WTC11 (cell line): Measurements from ENCODE around the gene TMEM158. TPM values are rescaled to one million over a fixed set of nuclear protein-coding genes. Genes with fewer than 3 reads are reported as not detected.

Experiments used
- ATAC-seq: fragments of 200-7000 bp; cut with Tn5 transposase; 2 replicates; pipeline ENCODE4 v1.10.0; 2021; ENCODE audit warnings: mild to moderate bottlenecking, moderate library complexity
- CTCF ChIA-PET: fragments of 300-600 bp; sonication (Branson Sonifier 250); formaldehyde crosslinking; loops from one replicate; lab custom pipeline; 2021; ENCODE audit warnings: antibody characterized with exemption; lab: Charles Lee
- POLR2A ChIA-PET: fragments of 350-600 bp; sonication (Branson Sonifier 250); formaldehyde crosslinking; loops from one replicate; lab custom pipeline; 2021; ENCODE audit warnings: antibody characterized with exemption; lab: Charles Lee
- DNase-seq: peaks from one replicate; pipeline ENCODE4 v3.0.0; 2021; ENCODE audit warnings: low spot score
- H3K27ac Mint-ChIP-seq: 2 replicates; pipeline ENCODE4 v1.8.0; 2021; ENCODE audit warnings: mixed read lengths
- H3K27me3 Mint-ChIP-seq: 2 replicates; pipeline ENCODE4 v1.8.0; 2021; ENCODE audit warnings: low read depth, mild to moderate bottlenecking, moderate library complexity, mixed read lengths
- H3K36me3 Mint-ChIP-seq: 2 replicates; pipeline ENCODE4 v1.8.0; 2021; ENCODE audit warnings: mixed read lengths
- H3K4me1 Mint-ChIP-seq: 2 replicates; pipeline ENCODE4 v1.8.0; 2022; ENCODE audit warnings: mixed read lengths
- H3K4me3 Mint-ChIP-seq: 2 replicates; pipeline ENCODE4 v1.8.0; 2021; ENCODE audit warnings: mild to moderate bottlenecking, moderate library complexity, mixed read lengths
- H3K9me3 Mint-ChIP-seq: 2 replicates; pipeline ENCODE4 v1.8.0; 2021; ENCODE audit warnings: mixed read lengths
- AR ChIP-seq: fragments of 250-450 bp; sonication (Bioruptor Pico); IDR thresholded peaks from 2 replicates; pipeline ENCODE4 v1.9.0; 2021; ENCODE audit warnings: mild to moderate bottlenecking
- ATF3 ChIP-seq: sonication (generic); formaldehyde crosslinking; conservative IDR thresholded peaks from 2 replicates; pipeline ENCODE4 v1.8.1; 2022; ENCODE audit warnings: mild to moderate bottlenecking, missing genetic modification reagents
- CREB1 ChIP-seq: sonication (generic); formaldehyde crosslinking; IDR thresholded peaks from 2 replicates; pipeline ENCODE4 v1.8.0; 2023; ENCODE audit warnings: mild to moderate bottlenecking, missing genetic modification reagents
- ELF4 ChIP-seq: sonication (generic); formaldehyde crosslinking; IDR thresholded peaks from 2 replicates; pipeline ENCODE4 v1.8.1; 2022; ENCODE audit warnings: low read depth, mild to moderate bottlenecking, moderate library complexity, missing genetic modification reagents
- ERG ChIP-seq: fragments of 250-450 bp; sonication (Bioruptor Pico); IDR thresholded peaks from 2 replicates; pipeline ENCODE4 v1.8.0; 2021; ENCODE audit warnings: mild to moderate bottlenecking
- ETV6 ChIP-seq: sonication (generic); formaldehyde crosslinking; IDR thresholded peaks from 2 replicates; pipeline ENCODE4 v1.8.1; 2022; ENCODE audit warnings: mild to moderate bottlenecking, missing genetic modification reagents
- FOXJ3 ChIP-seq: sonication (generic); formaldehyde crosslinking; IDR thresholded peaks from 2 replicates; pipeline ENCODE4 v1.9.0; 2021; ENCODE audit warnings: missing genetic modification reagents, mild to moderate bottlenecking, borderline replicate concordance
- FOXK1 ChIP-seq: sonication (generic); formaldehyde crosslinking; IDR thresholded peaks from 2 replicates; pipeline ENCODE4 v1.8.0; 2022; ENCODE audit warnings: mild to moderate bottlenecking, moderate library complexity, missing genetic modification reagents
- SMAD3 ChIP-seq: sonication (generic); formaldehyde crosslinking; IDR thresholded peaks from 2 replicates; pipeline ENCODE4 v1.8.0; 2022; ENCODE audit warnings: missing genetic modification reagents, mild to moderate bottlenecking, borderline replicate concordance
- TEAD4 ChIP-seq: sonication (generic); formaldehyde crosslinking; IDR thresholded peaks from 2 replicates; pipeline ENCODE4 v1.8.0; 2022; ENCODE audit warnings: mild to moderate bottlenecking, missing genetic modification reagents
- USF1 ChIP-seq: sonication (generic); formaldehyde crosslinking; IDR thresholded peaks from 2 replicates; pipeline ENCODE4 v1.8.0; 2022; ENCODE audit warnings: mild to moderate bottlenecking, missing genetic modification reagents
- ZBTB21 ChIP-seq: sonication (generic); formaldehyde crosslinking; IDR thresholded peaks from 2 replicates; pipeline ENCODE4 v1.8.1; 2023; ENCODE audit warnings: mild to moderate bottlenecking, missing genetic modification reagents, borderline replicate concordance
- ZNF232 ChIP-seq: sonication (generic); formaldehyde crosslinking; IDR thresholded peaks from 2 replicates; pipeline ENCODE4 v1.8.0; 2022; ENCODE audit warnings: mild to moderate bottlenecking, missing genetic modification reagents
- total RNA-seq: library from RNA; stranded (reverse); gene quantifications from 3 replicates; pipeline ENCODE4 v1.2.3, GENCODE V29; 2021
- TF ChIP-seq, protein P1 (sequence below): sonication (generic); formaldehyde crosslinking; IDR thresholded peaks from 2 replicates; pipeline ENCODE4 v1.8.0; 2022; ENCODE audit warnings: missing genetic modification reagents
- TF ChIP-seq, protein P2 (sequence below): sonication (generic); formaldehyde crosslinking; IDR thresholded peaks from 2 replicates; pipeline ENCODE4 v1.8.1; 2023; ENCODE audit warnings: mild to moderate bottlenecking, missing genetic modification reagents, moderate library complexity
- TF ChIP-seq, protein P3 (sequence below): sonication (generic); formaldehyde crosslinking; IDR thresholded peaks from 2 replicates; pipeline ENCODE4 v1.8.1; 2023; ENCODE audit warnings: mild to moderate bottlenecking, moderate library complexity, missing genetic modification reagents
- TF ChIP-seq, protein P4 (sequence below): sonication (generic); formaldehyde crosslinking; IDR thresholded peaks from 2 replicates; pipeline ENCODE4 v1.8.1; 2022; ENCODE audit warnings: mild to moderate bottlenecking, moderate library complexity, missing genetic modification reagents
- TF ChIP-seq, protein P5 (sequence below): fragments of 250-450 bp; sonication (Bioruptor Pico); IDR thresholded peaks from 2 replicates; pipeline ENCODE4 v1.9.0; 2021; ENCODE audit warnings: mild to moderate bottlenecking, borderline replicate concordance
- TF ChIP-seq, protein P6 (sequence below): fragments of 200-600 bp; IDR thresholded peaks from 2 replicates; pipeline ENCODE4 v1.8.0; 2022; ENCODE audit warnings: antibody characterized with exemption

Gene TMEM158
- total RNA-seq, 1 experiment from 2014 or later, result 17.9 TPM

- ChIA-PET POLR2A (no interaction called here), CTCF (interaction anchor here (1.2 to 1.9 kb wide), 2 partner anchors 164 to 169 kb away, joined by 4 to 5 read pairs; no protein-coding TSS in a partner anchor)
- no peaks in the 10 kb centered on the region for H3K36me3 Mint-ChIP-seq
- no peaks in the 10 kb centered on the region; the same call in 1 of the 2 replicates for H3K27me3 Mint-ChIP-seq
- ATAC-seq (no peak), DNase-seq (no peak)
- peaks cover 7% of the 10 kb centered on the region for H3K4me1 Mint-ChIP-seq
- H3K27ac Mint-ChIP-seq, result no peak overlapping the region
- H3K9me3 Mint-ChIP-seq, result no peaks in the 10 kb centered on the region
- H3K4me3 Mint-ChIP-seq, result no peak overlapping the region
- TF ChIP-seq ELF4 (CRISPR knock-in tag) (no peak), CREB1 (CRISPR knock-in tag) (no peak), SMAD3 (CRISPR knock-in tag) (no peak), ZBTB21 (CRISPR knock-in tag) (no peak), ETV6 (CRISPR knock-in tag) (no peak), FOXJ3 (CRISPR knock-in tag) (no peak), TEAD4 (CRISPR knock-in tag) (no peak), ERG (CRISPR knock-in tag) (no peak), FOXK1 (CRISPR knock-in tag) (no peak), USF1 (no peak), ATF3 (CRISPR knock-in tag) (no peak), AR (CRISPR knock-in tag) (no peak), ZNF232 (no peak)
- TF ChIP-seq, protein P1, sequence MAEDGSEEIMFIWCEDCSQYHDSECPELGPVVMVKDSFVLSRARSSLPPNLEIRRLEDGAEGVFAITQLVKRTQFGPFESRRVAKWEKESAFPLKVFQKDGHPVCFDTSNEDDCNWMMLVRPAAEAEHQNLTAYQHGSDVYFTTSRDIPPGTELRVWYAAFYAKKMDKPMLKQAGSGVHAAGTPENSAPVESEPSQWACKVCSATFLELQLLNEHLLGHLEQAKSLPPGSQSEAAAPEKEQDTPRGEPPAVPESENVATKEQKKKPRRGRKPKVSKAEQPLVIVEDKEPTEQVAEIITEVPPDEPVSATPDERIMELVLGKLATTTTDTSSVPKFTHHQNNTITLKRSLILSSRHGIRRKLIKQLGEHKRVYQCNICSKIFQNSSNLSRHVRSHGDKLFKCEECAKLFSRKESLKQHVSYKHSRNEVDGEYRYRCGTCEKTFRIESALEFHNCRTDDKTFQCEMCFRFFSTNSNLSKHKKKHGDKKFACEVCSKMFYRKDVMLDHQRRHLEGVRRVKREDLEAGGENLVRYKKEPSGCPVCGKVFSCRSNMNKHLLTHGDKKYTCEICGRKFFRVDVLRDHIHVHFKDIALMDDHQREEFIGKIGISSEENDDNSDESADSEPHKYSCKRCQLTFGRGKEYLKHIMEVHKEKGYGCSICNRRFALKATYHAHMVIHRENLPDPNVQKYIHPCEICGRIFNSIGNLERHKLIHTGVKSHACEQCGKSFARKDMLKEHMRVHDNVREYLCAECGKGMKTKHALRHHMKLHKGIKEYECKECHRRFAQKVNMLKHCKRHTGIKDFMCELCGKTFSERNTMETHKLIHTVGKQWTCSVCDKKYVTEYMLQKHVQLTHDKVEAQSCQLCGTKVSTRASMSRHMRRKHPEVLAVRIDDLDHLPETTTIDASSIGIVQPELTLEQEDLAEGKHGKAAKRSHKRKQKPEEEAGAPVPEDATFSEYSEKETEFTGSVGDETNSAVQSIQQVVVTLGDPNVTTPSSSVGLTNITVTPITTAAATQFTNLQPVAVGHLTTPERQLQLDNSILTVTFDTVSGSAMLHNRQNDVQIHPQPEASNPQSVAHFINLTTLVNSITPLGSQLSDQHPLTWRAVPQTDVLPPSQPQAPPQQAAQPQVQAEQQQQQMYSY, result no peak
- TF ChIP-seq, protein P2, sequence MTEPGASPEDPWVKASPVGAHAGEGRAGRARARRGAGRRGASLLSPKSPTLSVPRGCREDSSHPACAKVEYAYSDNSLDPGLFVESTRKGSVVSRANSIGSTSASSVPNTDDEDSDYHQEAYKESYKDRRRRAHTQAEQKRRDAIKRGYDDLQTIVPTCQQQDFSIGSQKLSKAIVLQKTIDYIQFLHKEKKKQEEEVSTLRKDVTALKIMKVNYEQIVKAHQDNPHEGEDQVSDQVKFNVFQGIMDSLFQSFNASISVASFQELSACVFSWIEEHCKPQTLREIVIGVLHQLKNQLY (CRISPR knock-in tag), result no peak
- TF ChIP-seq, protein P3, sequence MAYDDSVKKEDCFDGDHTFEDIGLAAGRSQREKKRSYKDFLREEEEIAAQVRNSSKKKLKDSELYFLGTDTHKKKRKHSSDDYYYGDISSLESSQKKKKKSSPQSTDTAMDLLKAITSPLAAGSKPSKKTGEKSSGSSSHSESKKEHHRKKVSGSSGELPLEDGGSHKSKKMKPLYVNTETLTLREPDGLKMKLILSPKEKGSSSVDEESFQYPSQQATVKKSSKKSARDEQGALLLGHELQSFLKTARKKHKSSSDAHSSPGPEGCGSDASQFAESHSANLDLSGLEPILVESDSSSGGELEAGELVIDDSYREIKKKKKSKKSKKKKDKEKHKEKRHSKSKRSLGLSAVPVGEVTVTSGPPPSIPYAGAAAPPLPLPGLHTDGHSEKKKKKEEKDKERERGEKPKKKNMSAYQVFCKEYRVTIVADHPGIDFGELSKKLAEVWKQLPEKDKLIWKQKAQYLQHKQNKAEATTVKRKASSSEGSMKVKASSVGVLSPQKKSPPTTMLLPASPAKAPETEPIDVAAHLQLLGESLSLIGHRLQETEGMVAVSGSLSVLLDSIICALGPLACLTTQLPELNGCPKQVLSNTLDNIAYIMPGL (CRISPR knock-in tag), result no peak
- TF ChIP-seq, protein P4, sequence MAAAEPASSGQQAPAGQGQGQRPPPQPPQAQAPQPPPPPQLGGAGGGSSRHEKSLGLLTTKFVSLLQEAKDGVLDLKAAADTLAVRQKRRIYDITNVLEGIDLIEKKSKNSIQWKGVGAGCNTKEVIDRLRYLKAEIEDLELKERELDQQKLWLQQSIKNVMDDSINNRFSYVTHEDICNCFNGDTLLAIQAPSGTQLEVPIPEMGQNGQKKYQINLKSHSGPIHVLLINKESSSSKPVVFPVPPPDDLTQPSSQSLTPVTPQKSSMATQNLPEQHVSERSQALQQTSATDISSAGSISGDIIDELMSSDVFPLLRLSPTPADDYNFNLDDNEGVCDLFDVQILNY (CRISPR knock-in tag), result no peak
- TF ChIP-seq, protein P5, sequence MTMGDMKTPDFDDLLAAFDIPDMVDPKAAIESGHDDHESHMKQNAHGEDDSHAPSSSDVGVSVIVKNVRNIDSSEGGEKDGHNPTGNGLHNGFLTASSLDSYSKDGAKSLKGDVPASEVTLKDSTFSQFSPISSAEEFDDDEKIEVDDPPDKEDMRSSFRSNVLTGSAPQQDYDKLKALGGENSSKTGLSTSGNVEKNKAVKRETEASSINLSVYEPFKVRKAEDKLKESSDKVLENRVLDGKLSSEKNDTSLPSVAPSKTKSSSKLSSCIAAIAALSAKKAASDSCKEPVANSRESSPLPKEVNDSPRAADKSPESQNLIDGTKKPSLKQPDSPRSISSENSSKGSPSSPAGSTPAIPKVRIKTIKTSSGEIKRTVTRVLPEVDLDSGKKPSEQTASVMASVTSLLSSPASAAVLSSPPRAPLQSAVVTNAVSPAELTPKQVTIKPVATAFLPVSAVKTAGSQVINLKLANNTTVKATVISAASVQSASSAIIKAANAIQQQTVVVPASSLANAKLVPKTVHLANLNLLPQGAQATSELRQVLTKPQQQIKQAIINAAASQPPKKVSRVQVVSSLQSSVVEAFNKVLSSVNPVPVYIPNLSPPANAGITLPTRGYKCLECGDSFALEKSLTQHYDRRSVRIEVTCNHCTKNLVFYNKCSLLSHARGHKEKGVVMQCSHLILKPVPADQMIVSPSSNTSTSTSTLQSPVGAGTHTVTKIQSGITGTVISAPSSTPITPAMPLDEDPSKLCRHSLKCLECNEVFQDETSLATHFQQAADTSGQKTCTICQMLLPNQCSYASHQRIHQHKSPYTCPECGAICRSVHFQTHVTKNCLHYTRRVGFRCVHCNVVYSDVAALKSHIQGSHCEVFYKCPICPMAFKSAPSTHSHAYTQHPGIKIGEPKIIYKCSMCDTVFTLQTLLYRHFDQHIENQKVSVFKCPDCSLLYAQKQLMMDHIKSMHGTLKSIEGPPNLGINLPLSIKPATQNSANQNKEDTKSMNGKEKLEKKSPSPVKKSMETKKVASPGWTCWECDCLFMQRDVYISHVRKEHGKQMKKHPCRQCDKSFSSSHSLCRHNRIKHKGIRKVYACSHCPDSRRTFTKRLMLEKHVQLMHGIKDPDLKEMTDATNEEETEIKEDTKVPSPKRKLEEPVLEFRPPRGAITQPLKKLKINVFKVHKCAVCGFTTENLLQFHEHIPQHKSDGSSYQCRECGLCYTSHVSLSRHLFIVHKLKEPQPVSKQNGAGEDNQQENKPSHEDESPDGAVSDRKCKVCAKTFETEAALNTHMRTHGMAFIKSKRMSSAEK (CRISPR knock-in tag), result no peak
- TF ChIP-seq, protein P6, sequence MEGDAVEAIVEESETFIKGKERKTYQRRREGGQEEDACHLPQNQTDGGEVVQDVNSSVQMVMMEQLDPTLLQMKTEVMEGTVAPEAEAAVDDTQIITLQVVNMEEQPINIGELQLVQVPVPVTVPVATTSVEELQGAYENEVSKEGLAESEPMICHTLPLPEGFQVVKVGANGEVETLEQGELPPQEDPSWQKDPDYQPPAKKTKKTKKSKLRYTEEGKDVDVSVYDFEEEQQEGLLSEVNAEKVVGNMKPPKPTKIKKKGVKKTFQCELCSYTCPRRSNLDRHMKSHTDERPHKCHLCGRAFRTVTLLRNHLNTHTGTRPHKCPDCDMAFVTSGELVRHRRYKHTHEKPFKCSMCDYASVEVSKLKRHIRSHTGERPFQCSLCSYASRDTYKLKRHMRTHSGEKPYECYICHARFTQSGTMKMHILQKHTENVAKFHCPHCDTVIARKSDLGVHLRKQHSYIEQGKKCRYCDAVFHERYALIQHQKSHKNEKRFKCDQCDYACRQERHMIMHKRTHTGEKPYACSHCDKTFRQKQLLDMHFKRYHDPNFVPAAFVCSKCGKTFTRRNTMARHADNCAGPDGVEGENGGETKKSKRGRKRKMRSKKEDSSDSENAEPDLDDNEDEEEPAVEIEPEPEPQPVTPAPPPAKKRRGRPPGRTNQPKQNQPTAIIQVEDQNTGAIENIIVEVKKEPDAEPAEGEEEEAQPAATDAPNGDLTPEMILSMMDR, result no peak
These were observed 21.0 kb downstream of the TMEM158 start for GRCh38 chr3:45205126-45205525.
